Measurements from ENCODE around the gene ANKRD60.

GRCh38 chr20:58277107-58277506, 48.7 kb upstream of the ANKRD60 start:
- no peak for TF ChIP-seq CTCF (IDR thresholded peaks at IDR 0.05; ENCODE audit: poor library complexity)
- TF ChIP-seq EZH2phosphoT487 (IDR thresholded peaks at IDR 0.05; ENCODE audit: low read depth, severe bottlenecking, unreplicated experiment) = no peak
